Pancreas (tissue), 10 donors: ENCODE results near the gene GPC6. TPM values are rescaled to one million over a fixed set of nuclear protein-coding genes. Genes with fewer than 3 reads are reported as not detected.
"Not testable (repeated sequence)": the region's sequence is repeated elsewhere in the genome, so short reads cannot be mapped to it uniquely, and the experiment has no call there.

Experiments
- ATAC-seq, 4 donors: fragments of 200-7000 bp; cut with Tn5 transposase; one replicate each; pipeline versions ENCODE4 v1.8.0 to v1.9.1; 2020; ENCODE audit warnings: mild to moderate bottlenecking in 4 of 4, moderate library complexity in 4 of 4
- DNase-seq, 6 donors: peaks; one replicate each; pipeline ENCODE4 v3.0.0-alpha.2; 2020
- FAIRE-seq: peaks from 2 replicates; lab custom pipeline; 2012; peaks lifted over from hg19 to GRCh38; lab: Jason Lieb, UNC
- H3K27ac ChIP-seq, 4 donors: fragments of 200-600 bp; sonication (generic); 1 replicate in 3 of 4; 2 replicates in 1 of 4; pipeline versions ENCODE4 v1.5.0 to v1.8.0; 2020
- H3K27me3 ChIP-seq, 4 donors: fragments of 200-600 bp; one replicate each; pipeline ENCODE4 v1.8.0; 2021
- H3K36me3 ChIP-seq, 3 donors: fragments of 200-600 bp; sonication (generic) in 1 of 3; one replicate each; pipeline versions ENCODE4 v1.5.0 to v1.8.0; 2020 to 2021
- H3K4me1 ChIP-seq, 3 donors: fragments of 200-600 bp; one replicate each; pipeline ENCODE4 v1.8.0; 2021
- H3K4me3 ChIP-seq, 4 donors: fragments of 200-600 bp; sonication (generic) in 2 of 4; one replicate each; pipeline versions ENCODE4 v1.5.0 to v1.8.0; 2020 to 2021
- H3K9me3 ChIP-seq, 4 donors: fragments of 200-600 bp; one replicate each; pipeline ENCODE4 v1.8.0; 2021
- WGBS, 2 donors: extraction: QIAGEN DNeasy Blood & Tissue Kit; methylation state at CpG; one replicate each; pipeline ENCODE4 v1.1.7; 2013; 5-methylcytosine and 5-hydroxymethylcytosine counted together
- intact Hi-C, 3 donors: fragments of 100-400 bp; cut with DNase I; formaldehyde crosslinking; loops; one replicate each; pipeline versions ENCODE4 v1.11.1 to v1.14.2; 2022
- polyA plus RNA-seq, 2 donors: library from polyadenylated mRNA; stranded (reverse); fragments of 200-250 nt; gene quantifications; one replicate each; pipeline ENCODE4 v1.2.3, GENCODE V29; 2013
- total RNA-seq, 6 donors: library from RNA; stranded (reverse); fragmentation: NEBNext Ultra II Directional in 4 of 6; extraction: Animal tissue kit (Norgen Biotek cat#: 25700) in 4 of 6; gene quantifications; one replicate each; pipeline versions ENCODE4 v1.2.1 to v1.2.4, GENCODE V29; 2021 to 2023
- TF ChIP-seq, protein P1 (sequence below), 4 donors: fragments of 200-600 bp; sonication (generic) in 3 of 4; IDR thresholded peaks; one replicate each; pipeline versions ENCODE4 v1.5.0 to v1.8.0; 2021; ENCODE audit warnings: antibody characterized with exemption in 4 of 4
- donor health status: healthy with polysubstance abuse.
- donor health status: DM: no; HTN: no; CAD: no; lungs with moderate emphysema.
- donor health status: DM: no; HTN: no; CAD: no.
- donor health status: control.
- donor health status: control.
- donor health status: Bipolar disorder and iron deficiency.
- donor health status: DM: yes; HTN: yes; CAD: no.
- donor health status: DM: no; HTN: no; CAD: no.
- donor health status: DM: no; HTN: no; CAD: no.
- donor health status: DM: yes; HTN: yes; CAD: no.

Gene GPC6
- total and polyA plus RNA-seq, 8 donors = 0.23 to 3.3 (median 1.2) TPM

DNA sequence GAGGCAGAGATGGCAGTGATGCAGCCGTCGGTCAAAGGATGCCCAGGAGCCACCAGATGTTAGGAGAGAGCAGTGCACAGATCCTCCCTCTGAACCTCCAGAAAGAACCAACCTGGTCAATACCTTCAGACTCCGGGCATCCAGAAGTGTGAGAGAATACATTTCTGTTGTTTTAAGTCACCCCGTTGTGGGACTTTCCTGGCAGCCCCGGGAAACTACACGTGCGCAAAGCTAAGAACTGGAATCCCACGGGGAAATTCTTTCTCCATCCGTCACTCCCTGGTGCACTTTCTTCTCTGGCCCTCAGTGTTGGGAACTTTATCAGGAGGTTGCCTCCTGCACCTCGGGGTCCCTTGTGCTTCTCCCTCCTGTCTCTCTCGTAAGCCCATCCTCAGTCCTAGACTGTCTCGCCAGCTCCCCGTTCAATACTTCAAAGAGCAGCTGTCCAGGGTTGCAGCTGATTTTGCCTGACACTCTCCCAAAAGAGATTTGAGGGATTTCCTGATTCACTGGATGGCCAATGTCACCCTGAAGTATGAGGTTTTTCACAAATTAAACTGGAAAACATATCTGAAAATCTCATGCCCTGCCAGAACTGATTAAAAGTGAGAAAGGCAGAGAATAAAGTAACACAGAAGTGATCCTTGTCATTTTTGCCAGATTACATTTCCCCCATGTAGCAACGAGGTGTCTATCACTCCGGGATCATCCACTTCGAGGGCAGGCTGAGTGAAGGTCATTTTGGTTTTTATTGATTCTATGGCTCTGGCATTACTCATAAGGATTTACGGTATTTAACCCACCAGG lies 1116.0 kb downstream of the GPC6 start:
- TF ChIP-seq, protein P1, sequence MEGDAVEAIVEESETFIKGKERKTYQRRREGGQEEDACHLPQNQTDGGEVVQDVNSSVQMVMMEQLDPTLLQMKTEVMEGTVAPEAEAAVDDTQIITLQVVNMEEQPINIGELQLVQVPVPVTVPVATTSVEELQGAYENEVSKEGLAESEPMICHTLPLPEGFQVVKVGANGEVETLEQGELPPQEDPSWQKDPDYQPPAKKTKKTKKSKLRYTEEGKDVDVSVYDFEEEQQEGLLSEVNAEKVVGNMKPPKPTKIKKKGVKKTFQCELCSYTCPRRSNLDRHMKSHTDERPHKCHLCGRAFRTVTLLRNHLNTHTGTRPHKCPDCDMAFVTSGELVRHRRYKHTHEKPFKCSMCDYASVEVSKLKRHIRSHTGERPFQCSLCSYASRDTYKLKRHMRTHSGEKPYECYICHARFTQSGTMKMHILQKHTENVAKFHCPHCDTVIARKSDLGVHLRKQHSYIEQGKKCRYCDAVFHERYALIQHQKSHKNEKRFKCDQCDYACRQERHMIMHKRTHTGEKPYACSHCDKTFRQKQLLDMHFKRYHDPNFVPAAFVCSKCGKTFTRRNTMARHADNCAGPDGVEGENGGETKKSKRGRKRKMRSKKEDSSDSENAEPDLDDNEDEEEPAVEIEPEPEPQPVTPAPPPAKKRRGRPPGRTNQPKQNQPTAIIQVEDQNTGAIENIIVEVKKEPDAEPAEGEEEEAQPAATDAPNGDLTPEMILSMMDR (IDR thresholded peaks at IDR 0.05) = no peak
- no peak overlapping the region for H3K4me3 ChIP-seq
- H3K27me3 ChIP-seq = no peaks in the 10 kb centered on the region
- DNase-seq (no peak), FAIRE-seq (no peak), ATAC-seq (no peak)
- no peaks in the 10 kb centered on the region for H3K4me1 ChIP-seq
- no peaks in the 10 kb centered on the region for H3K36me3 ChIP-seq
- intact Hi-C loops = no loop called here
- no peaks in the 10 kb centered on the region for H3K9me3 ChIP-seq
- no peak overlapping the region for H3K27ac ChIP-seq
- WGBS, 2 donors = 56 to 66% methylated on average over 17 of the region's 17 CpGs

- Histone ChIP-seq H3K36me3 (no peaks in the 10 kb centered on the region), H3K27me3 (no peaks in the 10 kb centered on the region), H3K27ac (no peak overlapping the region), H3K4me1 (no peaks in the 10 kb centered on the region), H3K4me3 (no peak overlapping the region), H3K9me3 (no peaks in the 10 kb centered on the region)
- intact Hi-C loops = no loop called here
- FAIRE-seq (no peak), ATAC-seq (no peak), DNase-seq (no peak)
- TF ChIP-seq, protein P1 (IDR thresholded peaks at IDR 0.05) = no peak
- WGBS, 2 donors = 77 to 83% methylated on average over 7 of the region's 7 CpGs
Measured at GRCh38 chr13:94343243-94343585, 1116.6 kb downstream of the GPC6 start.

- 93 to 98% methylated on average over 3 of the region's 3 CpGs for WGBS, 2 donors
- H3K36me3 ChIP-seq, H3K4me3 ChIP-seq, H3K27me3 ChIP-seq, H3K4me1 ChIP-seq, H3K9me3 ChIP-seq, H3K27ac ChIP-seq, DNase-seq, intact Hi-C loops, FAIRE-seq, ATAC-seq: not testable (repeated sequence)
Measured at GRCh38 chr13:94343687-94344086, 1117.1 kb downstream of the GPC6 start.

- Histone ChIP-seq H3K9me3 (no peaks in the 10 kb centered on the region), H3K36me3 (no peaks in the 10 kb centered on the region), H3K27me3 (no peaks in the 10 kb centered on the region), H3K4me3 (no peak overlapping the region), H3K4me1 (no peaks in the 10 kb centered on the region), H3K27ac (no peak overlapping the region)
- ATAC-seq (peak in 2 of 4 donors; percentile 43 to 44), FAIRE-seq (no peak), DNase-seq (no peak)
- intact Hi-C loops = no loop called here
- TF ChIP-seq, protein P1 (IDR thresholded peaks at IDR 0.05) = no peak
- 19 to 22% methylated on average over 8 of the region's 8 CpGs for WGBS, 2 donors
Measured at GRCh38 chr13:94344126-94344818, 1117.7 kb downstream of the GPC6 start.

GRCh38 chr13:94345374-94346195 lies 1119.0 kb downstream of the GPC6 start:
- 53 to 62% methylated on average over 8 of the region's 8 CpGs for WGBS, 2 donors
- ATAC-seq = peak; percentile 25 to 82 (median 70)
- Histone ChIP-seq H3K36me3 (no peaks in the 10 kb centered on the region), H3K9me3 (no peaks in the 10 kb centered on the region), H3K27ac (no peak overlapping the region), H3K4me3 (no peak overlapping the region), H3K4me1 (no peaks in the 10 kb centered on the region), H3K27me3 (no peaks in the 10 kb centered on the region)
- no peak for DNase-seq
- TF ChIP-seq, protein P1 (IDR thresholded peaks at IDR 0.05) = no peak
- FAIRE-seq = no peak
- intact Hi-C loops = no loop called here
